MM.1S (cell line): ENCODE results near the gene TBCA.

ENCODE experiments used
- DNase-seq: peaks from one replicate; pipeline ENCODE4 v3.0.0-alpha.2; 2015
- H2AFZ ChIP-seq: fragments of 300-600 bp; sonication (generic); 2 replicates; pipeline ENCODE4 v1.6.0; 2016; ENCODE audit warnings: antibody characterized with exemption, low read length
- H3F3A ChIP-seq: fragments of 300-600 bp; sonication (generic); 2 replicates; pipeline ENCODE4 v1.6.1; 2016; ENCODE audit warnings: mild to moderate bottlenecking, antibody characterized with exemption, low read length, moderate library complexity, mixed read lengths; ENCODE audit not compliant: insufficient read depth
- H3K27ac ChIP-seq: fragments of 300-600 bp; sonication (generic); 2 replicates; pipeline ENCODE4 v1.5.1; 2016; ENCODE audit warnings: mild to moderate bottlenecking, low read length
- H3K27me3 ChIP-seq: fragments of 300-600 bp; sonication (generic); replicated peaks from 2 replicates; pipeline ENCODE4 v1.6.0; 2016; ENCODE audit warnings: low read length; ENCODE audit not compliant: insufficient read depth
- H3K36me3 ChIP-seq: fragments of 300-600 bp; sonication (generic); replicated peaks from 2 replicates; pipeline ENCODE4 v1.6.1; 2016; ENCODE audit warnings: mild to moderate bottlenecking, low read length, mixed read lengths; ENCODE audit not compliant: insufficient read depth
- H3K4me1 ChIP-seq: fragments of 300-600 bp; sonication (generic); 2 replicates; pipeline ENCODE4 v1.6.1; 2016; ENCODE audit warnings: low read length, mixed read lengths
- H3K4me2 ChIP-seq: fragments of 300-600 bp; sonication (generic); 2 replicates; pipeline ENCODE4 v1.6.0; 2016; ENCODE audit warnings: low read depth, low read length
- H3K4me3 ChIP-seq: fragments of 300-600 bp; sonication (generic); 2 replicates; pipeline ENCODE4 v1.5.1; 2016; ENCODE audit warnings: low read length, mixed read lengths
- H3K79me2 ChIP-seq: fragments of 300-600 bp; sonication (generic); 2 replicates; pipeline ENCODE4 v1.6.1; 2016; ENCODE audit warnings: mixed run types, low read length, mixed read lengths
- H3K9ac ChIP-seq: fragments of 300-600 bp; sonication (generic); 2 replicates; pipeline ENCODE4 v1.6.1; 2016; ENCODE audit warnings: low read length, mixed read lengths
- H3K9me2 ChIP-seq: fragments of 300-600 bp; sonication (generic); replicated peaks from 2 replicates; pipeline ENCODE4 v1.6.1; 2016; ENCODE audit warnings: mild to moderate bottlenecking, low read length, mixed read lengths; ENCODE audit not compliant: insufficient read depth
- H3K9me3 ChIP-seq: fragments of 300-600 bp; sonication (generic); replicated peaks from 2 replicates; pipeline ENCODE4 v1.6.1; 2016; ENCODE audit warnings: mild to moderate bottlenecking, low read length, mixed read lengths; ENCODE audit not compliant: insufficient read depth
- H4K20me1 ChIP-seq: fragments of 300-600 bp; sonication (generic); 2 replicates; pipeline ENCODE4 v1.6.1; 2016; ENCODE audit warnings: mild to moderate bottlenecking, low read length, moderate library complexity, mixed read lengths; ENCODE audit not compliant: insufficient read depth
- EZH2 ChIP-seq: fragments of 300-600 bp; sonication (generic); optimal IDR thresholded peaks from 2 replicates; pipeline ENCODE3; 2017; ENCODE audit warnings: low read depth, mild to moderate bottlenecking, antibody characterized with exemption, low read length, mixed read lengths
- EZH2phosphoT487 ChIP-seq: fragments of 300-600 bp; sonication (generic); IDR thresholded peaks from 2 replicates; pipeline ENCODE4 v1.6.1; 2018; ENCODE audit warnings: antibody characterized with exemption, low read length
- TF ChIP-seq, protein P1 (sequence below): fragments of 300-600 bp; sonication (generic); IDR thresholded peaks from 2 replicates; pipeline ENCODE4 v1.5.1; 2016; ENCODE audit warnings: antibody characterized with exemption, low read length, mixed read lengths

TBCA gene

DNA sequence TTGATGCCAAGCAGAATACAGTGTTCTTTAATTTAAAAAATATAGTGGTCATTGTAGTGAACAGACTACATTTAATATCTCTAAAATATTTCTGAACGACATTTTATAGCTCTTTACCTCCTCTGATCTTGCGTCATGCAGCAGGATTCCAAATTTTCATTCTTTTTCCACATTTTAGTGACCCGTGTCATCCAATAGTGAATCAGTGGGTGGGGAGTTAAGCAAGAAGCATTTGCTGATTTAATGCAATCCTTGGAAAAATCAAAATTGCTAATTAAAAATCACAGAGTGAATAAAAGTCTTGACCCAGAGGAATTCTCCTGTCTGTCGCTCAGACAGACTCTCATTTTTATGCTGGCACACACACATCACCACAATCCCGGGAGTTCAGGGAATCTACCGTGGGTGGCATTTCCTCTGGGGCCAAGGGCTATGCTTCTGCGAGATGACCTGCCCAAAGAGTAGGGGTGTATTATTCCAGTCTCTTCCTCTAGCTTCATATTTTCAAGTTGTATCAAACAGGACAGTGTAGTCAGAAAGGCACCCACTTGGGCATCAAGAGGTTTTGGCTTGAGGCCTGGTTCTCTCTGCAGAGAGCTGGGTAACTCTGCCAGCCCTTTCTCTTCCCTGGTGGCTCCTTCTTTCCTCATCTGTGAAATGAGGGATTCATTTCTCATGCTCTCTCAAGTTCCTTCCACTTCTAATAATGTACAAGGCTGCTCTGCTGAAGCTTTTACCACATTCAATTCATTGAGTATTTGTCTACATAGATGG, 112.9 kb downstream of the TBCA start:
- Histone ChIP-seq H3K27me3 (no peaks in the 10 kb centered on the region), H4K20me1 (no peaks in the 10 kb centered on the region), H3K36me3 (no peaks in the 10 kb centered on the region), H3K4me3 (no peak overlapping the region), H3F3A (no peaks in the 10 kb centered on the region), H3K4me2 (no peak overlapping the region), H3K4me1 (no peaks in the 10 kb centered on the region), H3K9me3 (no peaks in the 10 kb centered on the region), H3K9ac (no peak overlapping the region), H2AFZ (no peak overlapping the region), H3K27ac (no peak overlapping the region), H3K9me2 (no peaks in the 10 kb centered on the region), H3K79me2 (no peaks in the 10 kb centered on the region)
- DNase-seq, result no peak
- TF ChIP-seq, protein P1, sequence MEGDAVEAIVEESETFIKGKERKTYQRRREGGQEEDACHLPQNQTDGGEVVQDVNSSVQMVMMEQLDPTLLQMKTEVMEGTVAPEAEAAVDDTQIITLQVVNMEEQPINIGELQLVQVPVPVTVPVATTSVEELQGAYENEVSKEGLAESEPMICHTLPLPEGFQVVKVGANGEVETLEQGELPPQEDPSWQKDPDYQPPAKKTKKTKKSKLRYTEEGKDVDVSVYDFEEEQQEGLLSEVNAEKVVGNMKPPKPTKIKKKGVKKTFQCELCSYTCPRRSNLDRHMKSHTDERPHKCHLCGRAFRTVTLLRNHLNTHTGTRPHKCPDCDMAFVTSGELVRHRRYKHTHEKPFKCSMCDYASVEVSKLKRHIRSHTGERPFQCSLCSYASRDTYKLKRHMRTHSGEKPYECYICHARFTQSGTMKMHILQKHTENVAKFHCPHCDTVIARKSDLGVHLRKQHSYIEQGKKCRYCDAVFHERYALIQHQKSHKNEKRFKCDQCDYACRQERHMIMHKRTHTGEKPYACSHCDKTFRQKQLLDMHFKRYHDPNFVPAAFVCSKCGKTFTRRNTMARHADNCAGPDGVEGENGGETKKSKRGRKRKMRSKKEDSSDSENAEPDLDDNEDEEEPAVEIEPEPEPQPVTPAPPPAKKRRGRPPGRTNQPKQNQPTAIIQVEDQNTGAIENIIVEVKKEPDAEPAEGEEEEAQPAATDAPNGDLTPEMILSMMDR, result no peak
- TF ChIP-seq EZH2 (no peak), EZH2phosphoT487 (no peak)

DNA sequence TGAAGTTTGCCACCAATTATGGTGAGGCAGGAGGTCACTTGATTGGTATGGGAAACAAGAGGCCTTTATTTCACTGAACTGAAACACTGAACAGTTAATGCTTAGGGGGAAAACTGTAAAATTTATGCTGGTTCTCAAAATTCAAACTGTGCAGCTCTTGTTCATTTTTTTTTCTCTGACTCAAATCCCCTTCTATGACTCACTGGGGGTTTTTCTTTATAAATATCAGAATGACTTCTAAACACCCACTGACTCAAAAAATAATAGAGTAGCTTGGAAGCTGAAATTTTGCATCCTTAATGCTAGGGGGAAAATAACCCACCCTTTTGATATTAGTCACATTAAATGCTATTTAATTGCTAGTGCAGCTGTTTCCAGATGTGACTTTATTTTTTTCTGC, 113.5 kb downstream of the TBCA start:
- no peak overlapping the region for H3K4me3 ChIP-seq
- no peak overlapping the region for H2AFZ ChIP-seq
- TF ChIP-seq EZH2phosphoT487, result no peak
- no peak for TF ChIP-seq EZH2
- TF ChIP-seq, protein P1, result no peak
- no peak overlapping the region for H3K4me2 ChIP-seq
- H3K4me1 ChIP-seq, result no peaks in the 10 kb centered on the region
- H4K20me1 ChIP-seq, result no peaks in the 10 kb centered on the region
- H3F3A ChIP-seq, result no peaks in the 10 kb centered on the region
- no peak for DNase-seq
- H3K27ac ChIP-seq, result no peak overlapping the region
- H3K27me3 ChIP-seq, result no peaks in the 10 kb centered on the region
- no peaks in the 10 kb centered on the region for H3K9me3 ChIP-seq
- H3K36me3 ChIP-seq, result no peaks in the 10 kb centered on the region
- no peaks in the 10 kb centered on the region for H3K79me2 ChIP-seq
- H3K9ac ChIP-seq, result no peak overlapping the region
- H3K9me2 ChIP-seq, result no peaks in the 10 kb centered on the region

DNA sequence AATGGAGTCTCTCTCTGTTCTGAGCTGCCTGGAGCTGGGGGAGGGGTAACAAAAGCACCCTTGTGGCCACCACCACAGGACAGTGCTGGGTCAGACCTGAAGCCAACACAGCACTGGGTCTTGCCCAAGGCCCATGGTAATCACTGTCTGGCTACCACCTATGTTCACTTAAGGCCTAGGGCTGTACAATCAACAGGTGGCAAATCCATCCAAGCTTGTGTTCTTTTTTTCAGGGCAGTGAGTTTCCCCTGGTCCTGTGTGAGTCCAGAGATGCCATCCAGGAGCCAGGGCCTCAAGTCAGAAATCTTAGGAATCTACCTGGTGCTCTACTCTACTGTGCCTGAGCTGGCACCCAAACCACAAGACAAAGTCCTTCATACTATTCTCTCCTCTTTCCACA, 117.5 kb downstream of the TBCA start:
- no peaks in the 10 kb centered on the region for H4K20me1 ChIP-seq
- DNase-seq, result no peak
- H3K4me1 ChIP-seq, result no peaks in the 10 kb centered on the region
- no peaks in the 10 kb centered on the region for H3K9me3 ChIP-seq
- no peak overlapping the region for H3K4me2 ChIP-seq
- no peak overlapping the region for H3K4me3 ChIP-seq
- no peak overlapping the region for H3K27ac ChIP-seq
- no peaks in the 10 kb centered on the region for H3F3A ChIP-seq
- no peaks in the 10 kb centered on the region for H3K36me3 ChIP-seq
- no peaks in the 10 kb centered on the region for H3K27me3 ChIP-seq
- no peaks in the 10 kb centered on the region for H3K9me2 ChIP-seq
- no peak for TF ChIP-seq EZH2
- TF ChIP-seq, protein P1, result no peak
- no peak for TF ChIP-seq EZH2phosphoT487
- H3K79me2 ChIP-seq, result no peaks in the 10 kb centered on the region
- no peak overlapping the region for H2AFZ ChIP-seq
- no peak overlapping the region for H3K9ac ChIP-seq
